GM19099 (cell line): Measurements from ENCODE around the gene SPON1.

Experiments
- POLR2A ChIP-seq: IDR thresholded peaks from 3 replicates; pipeline ENCODE4 v1.6.1; 2011; ENCODE audit warnings: low read depth; ENCODE audit not compliant: insufficient read length; ENCODE audit errors: extremely low read depth

The SPON1 gene

DNA sequence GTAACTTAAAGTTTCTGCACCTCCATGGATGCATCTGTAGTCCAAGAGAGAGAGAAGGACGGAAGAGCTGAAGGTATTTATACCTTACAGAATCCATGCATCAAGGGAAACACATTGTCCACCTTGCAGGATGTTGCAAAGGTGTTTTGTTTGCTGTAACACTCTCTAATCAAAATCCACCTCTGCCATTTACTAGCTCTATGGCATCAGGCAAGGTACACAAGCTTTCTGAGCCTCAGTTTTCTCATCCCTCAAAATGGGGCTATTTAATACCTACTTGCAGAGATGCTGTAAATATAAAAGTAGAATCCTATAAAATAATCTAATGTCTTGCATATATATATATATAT lies 21.6 kb upstream of the SPON1 start:
- TF ChIP-seq POLR2A: no peak

DNA sequence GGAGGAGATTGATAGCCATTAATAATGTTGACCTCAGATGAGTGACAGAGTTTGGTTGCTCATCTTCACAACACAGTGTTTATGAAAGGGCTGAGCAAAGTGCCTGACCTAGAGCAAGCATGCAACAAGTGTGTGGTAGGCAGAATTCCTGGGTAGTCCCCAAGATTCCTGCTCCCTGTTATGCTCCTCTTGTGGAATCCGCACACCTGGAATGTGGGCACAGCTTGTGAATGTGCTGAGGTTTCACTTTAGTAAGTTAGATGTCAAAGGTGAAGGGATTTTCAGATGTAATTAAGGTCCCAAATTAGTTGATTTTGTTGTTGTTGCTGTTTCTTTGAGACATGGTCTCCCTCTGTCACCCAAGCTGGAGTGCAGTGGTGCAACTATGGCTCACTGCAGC lies 20.7 kb upstream of the SPON1 start:
- no peak for TF ChIP-seq POLR2A

DNA sequence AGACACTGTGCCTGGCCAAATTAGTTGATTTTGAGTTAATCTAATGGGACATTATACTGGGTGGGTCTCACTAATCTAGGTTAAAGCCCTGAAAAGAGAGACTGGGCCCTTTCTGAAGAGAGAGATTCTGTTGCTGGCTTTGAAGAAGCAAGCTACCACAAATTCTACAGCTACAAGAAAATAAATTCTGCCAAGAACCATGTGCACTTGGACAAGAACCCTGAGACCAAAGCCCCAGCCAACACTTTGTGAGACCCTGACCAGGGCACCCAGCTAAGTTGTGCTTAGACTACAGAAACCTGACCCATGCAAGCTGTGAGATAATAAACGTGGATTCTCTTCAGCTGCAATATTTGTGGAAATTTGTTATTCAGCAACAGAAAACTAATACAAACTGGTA lies 20.1 kb upstream of the SPON1 start:
- no peak for TF ChIP-seq POLR2A

DNA sequence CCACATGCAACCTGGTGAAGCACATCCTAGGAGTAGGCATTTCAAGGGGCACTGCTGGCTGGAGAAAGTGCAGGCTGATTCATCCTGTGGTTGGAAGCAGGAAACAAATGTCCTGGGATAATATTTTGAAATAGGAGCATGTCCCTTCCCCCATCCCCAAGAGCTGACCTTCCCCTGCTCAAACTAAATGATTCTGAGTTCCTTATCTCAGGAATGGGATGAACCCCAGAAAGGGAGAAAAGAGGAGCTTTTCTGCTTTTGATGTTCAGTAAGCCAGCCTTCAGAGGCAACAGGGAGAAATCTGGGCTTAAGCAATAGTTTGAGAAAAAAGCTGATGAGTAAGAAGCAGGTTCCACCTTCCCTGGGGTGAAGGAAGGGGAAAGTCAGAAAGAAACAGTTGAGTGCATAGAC lies 19.5 kb upstream of the SPON1 start:
- TF ChIP-seq POLR2A: no peak

DNA sequence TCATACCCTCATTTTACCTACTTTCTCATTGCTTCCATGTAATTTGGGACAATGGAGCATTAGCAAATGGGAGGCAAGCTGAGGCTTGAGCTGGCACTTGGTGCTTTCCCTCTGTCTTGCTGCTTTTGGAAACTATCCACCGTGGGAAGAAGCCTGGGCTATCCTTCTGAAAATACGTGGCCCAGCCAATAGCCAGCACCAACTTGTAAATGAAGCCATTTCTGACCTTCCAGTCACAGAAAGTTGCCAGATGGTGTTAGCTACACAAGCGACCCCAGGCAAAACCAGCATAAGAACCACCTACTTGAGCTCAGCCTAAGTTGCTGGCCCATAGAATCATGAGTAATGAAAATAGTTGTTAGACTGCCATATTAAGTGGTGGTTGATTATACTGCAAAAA lies 18.5 kb upstream of the SPON1 start:
- no peak for TF ChIP-seq POLR2A

DNA sequence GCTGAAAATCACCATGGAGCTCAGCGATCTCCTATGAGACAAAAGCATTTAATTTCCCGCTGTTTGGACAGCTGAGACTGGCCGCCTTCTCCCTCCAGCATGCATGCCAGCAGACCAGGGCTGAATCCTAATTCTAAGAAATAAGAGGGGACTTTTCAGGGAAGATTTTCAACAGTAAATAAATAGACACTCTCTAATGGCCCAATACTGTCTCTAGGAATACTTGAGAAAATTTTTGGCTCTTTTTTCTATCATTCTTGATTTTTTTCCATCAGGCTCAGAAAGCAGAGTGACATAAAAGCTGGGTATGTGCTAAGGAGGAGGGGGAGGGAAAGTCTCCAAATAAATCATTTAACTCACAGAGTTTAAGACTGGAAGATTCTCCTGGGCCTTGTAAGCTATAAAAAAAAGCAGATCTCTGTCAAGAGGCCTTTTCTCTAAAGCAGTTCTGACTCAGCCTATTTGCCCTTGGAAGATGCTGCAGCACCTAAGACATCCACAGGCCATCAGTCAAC lies 17.6 kb upstream of the SPON1 start:
- no peak for TF ChIP-seq POLR2A

DNA sequence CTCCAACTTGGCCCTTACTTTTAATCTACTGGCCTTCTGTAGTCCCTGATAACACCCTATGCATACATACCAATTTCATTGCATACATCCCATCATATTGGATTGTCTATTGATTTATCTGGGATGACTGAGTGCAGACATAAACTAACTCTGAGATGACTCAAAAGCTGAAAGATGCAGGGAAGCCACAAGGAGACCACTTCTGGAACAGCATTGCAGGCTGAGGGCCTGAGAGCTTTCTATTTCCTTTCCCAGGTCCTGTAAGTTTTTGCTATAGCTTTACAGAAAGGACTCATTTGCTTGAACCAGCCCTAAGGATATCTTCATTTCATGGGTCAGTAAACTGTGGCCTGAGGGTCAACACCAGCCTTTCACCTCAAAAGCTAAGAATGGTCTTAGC lies 15.1 kb upstream of the SPON1 start:
- no peak for TF ChIP-seq POLR2A

DNA sequence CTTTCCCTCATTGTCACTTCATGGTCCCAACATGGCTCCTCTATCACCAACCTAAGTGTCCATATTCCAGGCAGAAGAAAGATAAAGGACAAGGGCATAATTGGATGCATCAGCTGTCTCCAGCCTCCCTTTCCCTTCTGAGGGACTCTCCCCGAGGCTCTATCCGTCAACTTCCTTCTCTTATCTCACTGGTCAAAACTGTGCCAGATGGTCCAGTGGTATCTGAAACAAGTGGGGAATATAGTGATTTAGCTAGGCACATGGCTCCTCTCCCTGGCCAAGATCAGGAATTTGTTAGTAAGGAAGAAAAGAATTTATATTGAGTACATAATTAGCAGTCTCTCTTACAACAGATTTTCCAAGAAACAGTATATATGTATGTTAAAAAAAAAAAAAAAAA lies 12.6 kb upstream of the SPON1 start:
- TF ChIP-seq POLR2A: no peak

DNA sequence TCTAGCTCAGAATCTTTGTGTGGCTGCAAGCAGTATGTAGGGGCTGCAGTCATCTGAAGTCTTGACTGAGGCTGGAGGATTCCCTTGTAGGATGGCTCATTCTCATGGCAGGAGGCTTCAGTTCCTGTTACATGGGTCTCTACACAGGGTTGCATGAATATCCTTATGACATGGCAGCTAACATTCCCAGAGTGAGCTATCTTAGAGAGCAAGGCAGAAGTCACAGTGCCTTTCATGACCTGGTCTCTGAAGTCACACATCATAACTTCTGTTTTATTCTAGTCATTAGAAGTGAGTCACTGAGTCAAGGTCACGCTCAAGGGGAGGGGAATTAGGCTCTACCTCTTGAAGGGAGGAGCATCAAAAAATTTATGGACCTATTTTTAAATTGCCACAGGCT lies 10.3 kb upstream of the SPON1 start:
- no peak for TF ChIP-seq POLR2A

DNA sequence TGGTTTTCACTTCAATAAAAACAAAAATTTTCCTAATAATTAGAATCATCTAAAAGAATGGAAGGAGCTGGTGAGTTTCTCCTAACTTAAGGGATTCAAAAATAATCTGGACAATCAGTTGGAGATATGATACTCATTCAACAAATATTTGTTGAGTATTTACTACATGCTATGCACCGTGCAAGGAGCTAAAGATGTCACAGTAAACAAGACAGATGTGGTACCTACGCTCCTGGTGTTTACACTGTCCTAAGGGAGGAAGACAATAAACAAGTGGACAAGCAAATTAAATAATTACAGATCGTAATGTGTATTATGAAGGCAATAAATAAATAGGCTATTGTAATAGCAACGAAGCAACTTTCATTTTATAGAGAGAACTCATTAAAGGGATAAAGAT lies 9.9 kb upstream of the SPON1 start:
- TF ChIP-seq POLR2A: no peak

DNA sequence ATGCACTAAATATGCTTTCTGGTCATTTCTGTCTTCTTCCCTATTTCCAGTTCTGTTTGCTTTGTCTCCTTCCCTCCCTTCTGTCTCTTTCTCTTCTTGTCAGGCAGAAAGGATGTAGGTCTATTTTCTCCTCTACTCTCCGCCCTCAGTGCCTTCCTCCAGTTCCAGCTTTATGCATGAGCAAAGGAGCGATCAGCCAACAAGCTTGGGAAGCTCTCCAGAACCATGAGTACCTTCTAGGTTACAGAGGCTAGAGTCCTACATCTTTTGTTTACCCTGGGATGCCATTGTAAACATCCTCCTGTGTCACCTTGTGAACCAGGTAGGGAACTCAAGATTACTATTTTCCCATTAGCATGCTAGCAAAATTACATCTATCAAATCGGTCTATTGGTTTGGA lies 7.9 kb upstream of the SPON1 start:
- no peak for TF ChIP-seq POLR2A

DNA sequence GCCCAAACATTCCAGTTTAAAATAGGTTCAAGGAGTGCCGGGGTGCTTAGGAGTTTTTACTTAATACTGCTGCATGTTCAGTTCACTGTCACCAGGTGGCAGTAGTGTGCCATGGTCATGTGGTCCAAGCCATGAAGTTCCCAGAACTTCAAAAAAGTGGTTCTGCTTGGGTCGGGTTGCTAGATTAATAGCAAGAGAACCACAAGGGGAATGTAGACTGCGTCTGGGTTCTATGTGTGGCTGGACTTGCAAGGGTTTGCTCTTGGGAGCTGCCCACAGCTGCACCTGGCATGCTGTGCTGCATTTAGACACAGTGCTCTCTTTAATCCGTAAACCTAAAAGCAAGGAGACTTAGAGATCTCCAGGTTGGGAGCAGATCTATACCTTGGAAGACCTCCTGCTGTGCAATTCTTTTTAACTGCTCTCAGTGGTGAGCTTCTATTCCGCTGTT lies 6.5 kb upstream of the SPON1 start:
- TF ChIP-seq POLR2A: no peak

DNA sequence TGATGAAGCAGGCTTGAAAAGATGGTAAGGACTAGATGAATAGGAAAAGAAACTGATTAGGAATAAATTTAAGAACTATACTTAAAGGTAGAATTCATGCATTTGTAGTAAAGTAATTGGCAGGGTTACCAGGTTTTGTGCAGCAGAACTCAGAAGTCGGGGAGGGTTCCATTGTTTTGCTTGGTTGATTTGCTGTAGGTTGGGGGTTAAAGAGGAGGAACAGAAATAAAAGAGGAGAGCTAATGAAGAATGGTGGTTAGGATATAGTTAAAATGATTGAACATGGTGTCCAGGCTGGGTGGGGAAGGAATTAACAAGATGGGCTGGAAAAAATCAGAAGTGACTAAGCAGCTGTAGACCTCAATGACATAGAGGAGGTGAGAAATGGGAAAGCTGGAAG lies 5.5 kb upstream of the SPON1 start:
- TF ChIP-seq POLR2A: no peak

DNA sequence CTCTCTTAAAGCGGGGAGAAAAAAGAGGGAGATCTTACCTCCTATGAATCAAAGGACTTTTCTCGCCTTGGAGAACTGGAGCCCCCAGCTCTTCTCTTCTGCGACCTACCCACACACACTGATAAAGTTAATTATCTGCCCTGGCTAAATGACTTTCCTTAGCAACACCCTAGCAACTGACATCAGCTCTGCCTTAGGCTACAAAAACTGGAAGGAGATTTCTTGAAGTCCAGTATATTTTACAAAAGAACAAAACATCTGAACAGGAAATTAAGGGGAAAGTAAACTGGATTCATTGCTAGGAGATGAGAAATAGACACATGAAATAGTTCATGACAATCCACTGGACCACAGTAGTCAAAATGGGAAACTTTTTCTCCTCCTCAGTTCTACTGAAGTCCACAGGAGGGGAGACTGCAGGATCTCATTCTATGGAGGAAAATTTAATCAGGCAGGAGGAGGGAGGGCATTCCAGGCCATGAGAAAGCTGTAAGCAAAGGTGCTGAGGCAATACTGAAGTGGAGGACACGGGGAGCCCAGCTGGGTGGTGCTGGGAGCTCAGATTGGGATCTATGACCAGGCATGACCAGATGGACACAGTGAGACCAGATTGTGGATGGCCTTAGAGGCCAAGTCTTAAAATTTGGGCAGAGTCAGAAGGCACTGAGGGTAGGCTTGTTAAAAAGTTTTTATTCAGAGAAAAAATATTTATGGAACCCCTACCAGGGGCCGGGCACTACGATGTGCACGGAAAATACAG lies 3.7 kb upstream of the SPON1 start:
- no peak for TF ChIP-seq POLR2A

DNA sequence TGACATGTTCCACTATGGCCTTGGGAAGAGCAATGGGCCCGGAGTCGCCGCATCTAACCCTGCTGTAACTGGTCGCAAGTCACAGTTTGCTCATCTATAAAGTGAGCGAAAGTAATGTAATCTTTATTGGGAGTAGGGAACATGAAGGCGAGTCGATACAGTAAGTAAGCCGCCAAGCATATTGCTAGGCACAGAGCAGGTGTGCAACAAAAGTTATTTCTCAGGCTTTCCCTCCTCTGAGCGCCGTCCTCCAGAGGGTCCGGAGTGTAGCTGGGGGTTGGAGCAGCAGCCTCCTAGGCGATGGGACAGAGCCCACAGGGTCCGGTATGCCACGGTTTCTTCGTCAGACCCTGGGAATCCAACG lies 343 bp upstream of the SPON1 start:
- no peak for TF ChIP-seq POLR2A

DNA sequence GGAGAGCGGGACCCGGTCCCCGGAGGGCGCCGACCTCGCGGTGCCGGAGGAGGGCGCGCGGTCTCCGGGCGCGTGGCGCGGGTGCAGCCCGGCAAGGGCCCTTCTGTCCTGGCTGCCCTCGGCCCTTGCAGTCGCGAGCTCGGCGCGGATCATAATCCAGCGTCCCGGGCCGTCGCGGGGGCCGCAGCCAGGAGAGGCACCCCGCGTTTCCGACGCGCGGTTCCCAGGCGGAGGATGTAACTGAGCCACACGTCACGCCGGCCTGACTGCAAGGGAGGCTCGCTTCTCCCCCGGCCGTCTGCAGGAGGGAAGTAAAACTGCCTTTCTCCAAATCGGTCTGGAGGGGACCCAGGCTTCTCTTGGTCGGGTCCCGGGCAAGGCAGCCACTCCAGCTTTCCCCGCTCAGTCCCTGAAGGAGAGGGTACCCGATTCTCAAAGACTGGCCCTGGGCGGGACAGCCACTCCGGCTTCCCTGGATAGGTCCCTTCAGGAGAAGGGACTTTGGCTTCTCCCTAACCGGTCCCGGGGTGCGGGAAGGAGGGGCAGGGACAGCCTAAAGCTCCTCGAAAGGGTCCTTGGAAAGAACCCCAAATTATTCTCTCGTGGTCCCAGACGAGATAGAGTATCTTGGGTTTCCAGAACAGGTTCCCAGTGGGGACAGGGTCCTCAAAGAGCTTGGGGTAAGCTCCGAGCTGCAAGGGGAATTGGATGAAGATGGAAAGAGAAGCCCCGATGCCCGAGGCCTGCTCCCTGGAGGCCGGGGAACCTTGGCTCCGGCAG lies 836 bp downstream of the SPON1 start:
- no peak for TF ChIP-seq POLR2A

DNA sequence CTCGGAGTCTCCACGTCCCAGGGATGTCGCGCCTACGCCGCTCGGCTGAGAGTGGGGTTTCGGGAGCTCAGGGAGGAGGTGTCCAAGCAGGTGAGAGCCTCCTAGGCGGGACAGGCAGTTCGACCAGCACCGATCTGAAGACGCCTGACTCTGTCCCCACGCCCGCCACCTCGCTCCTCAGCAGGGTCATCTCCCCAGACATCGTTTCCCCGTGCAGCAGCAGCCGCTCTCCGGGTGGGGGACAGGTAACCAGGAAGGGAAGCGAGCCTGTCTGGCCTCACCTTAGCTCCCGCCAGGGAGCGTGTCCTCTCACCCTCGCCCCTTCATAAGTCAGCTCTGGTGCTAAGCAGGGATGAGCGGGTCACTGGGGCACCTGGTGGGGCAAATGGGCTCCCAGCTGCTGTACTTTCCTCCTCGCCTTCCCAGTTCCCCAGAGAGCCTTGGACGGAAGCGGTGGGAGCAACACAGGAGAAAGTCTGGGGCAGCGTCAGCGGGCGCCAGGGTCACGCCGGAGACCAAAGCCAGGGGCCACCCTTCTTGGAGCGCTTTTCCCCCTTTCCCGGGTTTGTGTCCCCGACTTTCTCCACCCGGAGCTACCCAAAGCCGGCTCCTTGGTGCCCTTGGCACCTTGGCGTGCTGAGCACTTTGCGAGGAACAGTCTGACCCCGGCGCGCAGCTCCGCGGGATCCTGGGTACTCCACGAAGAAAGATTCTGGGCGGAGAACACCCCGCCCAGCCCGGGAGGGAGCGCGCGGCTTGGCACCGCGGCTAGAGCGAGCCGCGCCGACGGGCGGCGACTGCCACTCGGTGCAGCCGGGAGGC lies 1.6 kb downstream of the SPON1 start:
- no peak for TF ChIP-seq POLR2A

DNA sequence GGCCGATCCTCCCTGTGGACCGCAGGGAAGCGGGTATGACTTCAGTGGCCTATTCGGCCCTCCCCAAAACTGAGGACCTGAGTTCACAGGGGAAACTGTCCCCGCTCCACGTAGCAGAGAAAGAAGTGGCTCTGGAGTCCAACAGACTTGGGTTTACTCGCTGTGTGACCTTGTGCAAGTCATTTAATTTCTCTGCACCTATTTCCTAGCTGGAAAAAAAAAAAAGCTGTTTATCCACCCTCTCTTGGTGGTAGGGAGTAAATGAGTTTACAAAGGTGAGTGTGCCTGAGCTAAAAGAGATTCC lies 2.2 kb downstream of the SPON1 start:
- no peak for TF ChIP-seq POLR2A
